Stimulated activated CD4-positive, alpha-beta T cell treated with anti-CD3 and anti-CD28 coated beads, Interleukin-2, amount 100 ng/mL, for 24 hours (primary cell): ENCODE results near the gene ACTN1.
A peak's percentile ranks its signal among the peaks of the same experiment; 100 is the strongest.
"Not testable (repeated sequence)": the region's sequence is repeated elsewhere in the genome, so short reads cannot be mapped to it uniquely, and the experiment has no call there.

ENCODE experiments used
- DNase-seq, 2 donors: peaks; one replicate each; pipeline ENCODE4 v3.0.0-alpha.2; 2020

ACTN1 gene

GRCh38 chr14:68986225-68986624, 7.1 kb upstream of the ACTN1 start:
- no peak for DNase-seq

GRCh38 chr14:68984686-68985085, 5.6 kb upstream of the ACTN1 start:
- DNase-seq: no peak

- no peak for DNase-seq
These were observed 4.1 kb upstream of the ACTN1 start for GRCh38 chr14:68983191-68983590.

- no peak for DNase-seq
These were observed 3.5 kb upstream of the ACTN1 start for GRCh38 chr14:68982581-68982980.

DNA sequence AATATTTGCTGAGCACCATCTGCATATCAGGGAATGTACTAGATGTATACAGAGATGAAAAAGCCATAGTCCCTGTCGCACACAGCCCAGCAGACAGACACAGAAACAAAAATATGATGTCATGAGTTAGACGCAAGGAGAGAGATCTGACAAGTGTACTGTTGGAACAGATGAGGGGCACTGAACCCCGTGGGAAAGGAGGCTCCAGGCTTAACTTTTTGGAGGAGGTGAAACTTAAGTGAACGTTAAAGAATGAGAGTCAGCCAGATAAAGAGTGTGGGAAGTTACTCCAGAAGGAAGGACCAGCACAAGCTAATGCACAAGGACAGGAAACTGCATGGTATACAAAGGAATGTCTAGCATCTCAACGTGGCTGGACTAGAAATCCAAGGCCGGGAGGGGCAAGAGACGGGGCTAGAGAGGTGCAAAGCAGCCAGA, 2.5 kb upstream of the ACTN1 start:
- no peak for DNase-seq

GRCh38 chr14:68981139-68981538, 2.0 kb upstream of the ACTN1 start:
- DNase-seq: no peak

DNA sequence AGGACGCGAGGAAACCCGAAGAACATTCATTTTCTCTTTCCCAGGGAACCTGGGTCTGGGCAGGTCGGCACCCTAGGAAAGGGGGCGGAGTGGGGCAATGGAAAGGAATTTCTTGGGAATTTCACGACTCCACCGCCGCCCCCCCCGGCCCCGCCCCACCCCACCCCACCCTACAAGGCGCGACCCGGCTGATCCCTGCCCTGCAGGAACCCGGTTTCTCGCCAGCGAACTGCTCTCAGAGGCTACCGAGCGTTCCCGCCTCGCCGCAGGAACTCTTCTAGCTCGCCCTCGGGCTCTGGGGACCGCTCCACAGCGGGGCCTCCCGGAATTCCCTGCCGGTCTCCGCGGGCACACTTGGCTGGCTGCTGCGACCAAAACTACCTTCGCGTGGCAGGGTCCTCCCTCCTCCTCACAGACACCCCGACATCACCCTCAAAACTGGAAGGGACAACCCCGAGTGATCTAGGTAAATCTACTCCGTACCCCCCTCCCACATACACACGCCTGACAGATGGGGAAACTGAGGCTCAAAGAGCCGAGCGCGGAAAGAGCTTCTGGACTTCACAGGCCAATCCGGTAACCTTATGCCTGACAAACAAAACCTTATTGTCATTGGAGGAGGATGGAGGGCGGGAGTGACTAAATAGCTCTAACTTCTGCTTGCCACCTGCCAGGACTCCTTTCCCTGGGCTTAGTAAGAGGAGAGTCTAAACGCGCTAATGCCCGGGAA, 785 bp upstream of the ACTN1 start:
- DNase-seq: peak in 1 of 2 donors; percentile 26

GRCh38 chr14:68978172-68978911, 760 bp downstream of the ACTN1 start:
- peak; percentile 54 to 65 for DNase-seq

- peak; percentile 37 to 63 for DNase-seq
These were observed 1.4 kb downstream of the ACTN1 start for GRCh38 chr14:68977718-68978171.

- peak in 1 of 2 donors; percentile 29 for DNase-seq
These were observed 1.9 kb downstream of the ACTN1 start for GRCh38 chr14:68977180-68977717.

GRCh38 chr14:68976160-68977067, 2.7 kb downstream of the ACTN1 start:
- DNase-seq: no peak

- no peak for DNase-seq
These were observed 3.4 kb downstream of the ACTN1 start for GRCh38 chr14:68975667-68976066.

GRCh38 chr14:68974759-68975347, 4.2 kb downstream of the ACTN1 start:
- no peak for DNase-seq

DNA sequence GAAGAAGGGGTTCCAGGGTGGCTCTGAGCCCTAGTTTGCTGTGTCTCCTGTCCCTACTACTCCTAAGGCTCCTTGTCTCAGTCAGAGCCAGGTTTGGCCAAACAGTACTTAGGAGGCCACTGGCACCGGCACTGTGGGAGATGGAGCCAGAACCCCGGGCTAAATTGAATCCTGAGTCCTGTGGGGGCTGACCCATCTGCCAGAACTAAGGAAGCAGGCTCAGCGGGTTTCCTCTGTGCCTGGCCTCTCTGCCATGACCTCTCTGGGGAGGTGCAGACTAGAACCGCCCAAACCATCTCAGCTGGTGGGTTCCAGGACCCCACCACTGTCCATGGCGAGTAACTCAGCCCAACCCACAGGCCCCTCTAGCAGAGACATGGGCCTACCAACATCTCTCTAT, 5.5 kb downstream of the ACTN1 start:
- no peak for DNase-seq

DNA sequence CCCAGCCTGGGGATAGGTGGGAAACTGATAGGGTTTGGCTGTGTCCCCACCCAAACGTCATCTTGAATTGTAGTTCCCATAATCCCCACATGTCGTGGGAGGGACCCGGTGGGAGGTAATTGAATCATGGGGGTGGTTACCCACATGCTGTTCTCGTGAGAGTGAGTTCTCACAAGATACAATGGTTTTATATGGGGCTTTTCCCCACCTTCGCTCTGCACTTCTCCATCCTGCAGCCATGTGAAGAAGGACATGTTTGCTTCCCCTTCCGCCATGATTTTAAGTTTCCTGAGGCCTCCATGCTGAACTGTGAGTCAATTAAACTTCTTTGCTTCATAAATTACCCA, 5.9 kb downstream of the ACTN1 start:
- not testable (repeated sequence) for DNase-seq

DNA sequence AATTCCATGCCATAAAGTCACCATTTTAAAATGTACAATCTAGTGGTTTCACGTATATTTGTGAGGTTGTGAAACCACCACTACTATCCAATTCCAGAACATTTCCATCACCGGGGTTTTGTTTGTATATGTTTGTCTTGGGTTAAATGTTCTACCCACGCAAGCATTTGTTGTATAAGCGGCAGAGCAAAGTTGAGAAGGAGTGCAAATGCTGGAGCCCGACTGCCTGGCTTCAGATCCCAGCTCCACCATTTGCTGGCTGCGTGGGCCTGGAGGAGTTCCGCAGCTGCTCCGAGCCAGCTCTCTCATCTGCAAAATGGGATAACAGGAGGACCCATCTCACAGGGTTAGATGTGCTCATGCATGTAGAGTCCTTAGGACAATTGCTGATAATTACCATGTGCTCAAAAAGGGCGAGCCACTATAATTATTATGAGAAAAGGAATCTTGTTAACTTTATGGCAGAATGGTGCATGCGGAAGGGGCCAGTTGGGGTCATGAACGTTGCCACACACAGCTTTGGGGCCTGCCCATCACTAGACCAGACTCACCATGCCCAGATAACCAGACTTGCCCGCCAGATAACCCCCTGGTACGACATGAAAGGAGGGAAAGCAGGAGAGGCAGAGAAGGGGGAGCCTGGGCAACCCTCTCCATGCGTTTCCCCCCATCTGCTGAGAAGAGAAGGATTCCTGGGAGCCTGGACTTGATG, 6.4 kb downstream of the ACTN1 start:
- no peak for DNase-seq

GRCh38 chr14:68971411-68972035, 7.6 kb downstream of the ACTN1 start:
- no peak for DNase-seq

GRCh38 chr14:68970736-68971135, 8.4 kb downstream of the ACTN1 start:
- no peak for DNase-seq

- no peak for DNase-seq
These were observed 9.0 kb downstream of the ACTN1 start for GRCh38 chr14:68970038-68970612.

DNA sequence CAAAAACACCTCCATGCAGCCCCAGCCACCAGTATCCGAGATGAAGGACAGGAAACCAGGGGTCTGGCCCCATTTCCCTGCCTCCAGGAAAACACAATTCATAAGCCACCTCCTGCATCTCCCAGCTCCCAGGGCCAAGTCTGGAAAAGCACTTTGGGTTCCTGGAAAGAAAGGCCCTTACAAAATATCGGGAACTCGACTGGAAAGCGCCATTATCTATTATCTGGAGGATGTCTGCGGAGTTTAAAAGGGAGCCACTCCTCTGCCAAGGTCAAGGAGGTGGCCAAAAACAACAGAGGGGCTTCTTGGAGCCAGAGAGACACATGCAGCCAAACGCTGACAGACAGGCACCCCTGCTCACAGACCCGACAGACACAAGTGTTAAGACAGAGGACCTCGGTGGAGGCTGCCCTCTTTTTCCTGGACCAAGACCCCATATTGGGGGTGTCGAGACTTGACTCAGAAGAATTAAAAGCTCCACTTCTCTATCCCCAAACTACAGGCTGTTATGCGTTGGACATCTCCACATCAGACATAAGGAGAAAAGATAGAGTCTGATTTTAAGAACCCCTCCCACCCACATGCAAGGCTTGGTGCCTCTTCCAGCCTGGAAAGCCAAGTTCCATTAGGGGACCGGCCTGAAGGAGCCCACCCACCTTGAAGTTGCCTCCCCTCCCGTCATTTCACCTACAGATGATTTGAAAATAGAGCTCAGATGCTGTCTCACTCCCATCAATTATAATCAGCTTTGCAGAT, 9.6 kb downstream of the ACTN1 start:
- DNase-seq: no peak
